Thoracic aorta (tissue), 2 donors: ENCODE measurements around the gene SLC25A51. TPM values are rescaled to one million over a fixed set of nuclear protein-coding genes. Genes with fewer than 3 reads are reported as not detected.
A peak's percentile ranks its signal among the peaks of the same experiment; 100 is the strongest.

Experiments
- ATAC-seq: fragments of 150-250 bp; one replicate; pipeline ENCODE4 v1.8.0; 2017; ENCODE audit warnings: low read depth; ENCODE audit not compliant: insufficient number of reproducible peaks, low FRiP score
- DNase-seq: peaks from one replicate; pipeline ENCODE4 v3.0.0-alpha.2; 2020; ENCODE audit warnings: low spot score
- H3K27ac ChIP-seq, 2 donors: fragments of 200-600 bp; sonication (generic); 1 replicate in 1 of 2; 2 replicates in 1 of 2; pipeline ENCODE4 v1.5.1; 2016; ENCODE audit warnings: mild to moderate bottlenecking in 2 of 2, moderate library complexity in 2 of 2
- H3K27me3 ChIP-seq: fragments of 200-600 bp; sonication (generic); replicated peaks from 2 replicates; pipeline ENCODE4 v1.6.0; 2016; ENCODE audit warnings: mild to moderate bottlenecking; ENCODE audit not compliant: insufficient read depth
- H3K36me3 ChIP-seq: fragments of 200-600 bp; sonication (generic); one replicate; pipeline ENCODE4 v1.5.1; 2016
- H3K4me1 ChIP-seq, 2 donors: fragments of 200-600 bp; sonication (generic); 1 replicate in 1 of 2; 2 replicates in 1 of 2; pipeline versions ENCODE4 v1.5.1 to v1.6.0; 2016; ENCODE audit warnings: low read depth in 2 of 2, mild to moderate bottlenecking in 1 of 2; ENCODE audit not compliant: control insufficient read depth in 1 of 2
- H3K4me3 ChIP-seq: fragments of 200-600 bp; sonication (generic); 2 replicates; pipeline ENCODE4 v1.5.1; 2016; ENCODE audit warnings: mild to moderate bottlenecking
- H3K9me3 ChIP-seq: fragments of 200-600 bp; sonication (generic); 2 replicates; pipeline ENCODE4 v1.5.1; 2016
- total RNA-seq, 2 donors: library from RNA; depleted of rRNA; stranded (reverse); fragments of >200 nt; gene quantifications; one replicate each; pipeline versions ENCODE4 v1.1.0 to v1.2.3, GENCODE V29; 2016
- TF ChIP-seq, protein P1 (sequence below): fragments of 200-600 bp; sonication (generic); IDR thresholded peaks from one replicate; pipeline ENCODE4 v1.5.1; 2019; ENCODE audit warnings: antibody characterized with exemption

Gene SLC25A51, protein sequence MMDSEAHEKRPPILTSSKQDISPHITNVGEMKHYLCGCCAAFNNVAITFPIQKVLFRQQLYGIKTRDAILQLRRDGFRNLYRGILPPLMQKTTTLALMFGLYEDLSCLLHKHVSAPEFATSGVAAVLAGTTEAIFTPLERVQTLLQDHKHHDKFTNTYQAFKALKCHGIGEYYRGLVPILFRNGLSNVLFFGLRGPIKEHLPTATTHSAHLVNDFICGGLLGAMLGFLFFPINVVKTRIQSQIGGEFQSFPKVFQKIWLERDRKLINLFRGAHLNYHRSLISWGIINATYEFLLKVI
- total RNA-seq: 10 to 100 TPM; 29.9 to 39.1 TPM

DNA sequence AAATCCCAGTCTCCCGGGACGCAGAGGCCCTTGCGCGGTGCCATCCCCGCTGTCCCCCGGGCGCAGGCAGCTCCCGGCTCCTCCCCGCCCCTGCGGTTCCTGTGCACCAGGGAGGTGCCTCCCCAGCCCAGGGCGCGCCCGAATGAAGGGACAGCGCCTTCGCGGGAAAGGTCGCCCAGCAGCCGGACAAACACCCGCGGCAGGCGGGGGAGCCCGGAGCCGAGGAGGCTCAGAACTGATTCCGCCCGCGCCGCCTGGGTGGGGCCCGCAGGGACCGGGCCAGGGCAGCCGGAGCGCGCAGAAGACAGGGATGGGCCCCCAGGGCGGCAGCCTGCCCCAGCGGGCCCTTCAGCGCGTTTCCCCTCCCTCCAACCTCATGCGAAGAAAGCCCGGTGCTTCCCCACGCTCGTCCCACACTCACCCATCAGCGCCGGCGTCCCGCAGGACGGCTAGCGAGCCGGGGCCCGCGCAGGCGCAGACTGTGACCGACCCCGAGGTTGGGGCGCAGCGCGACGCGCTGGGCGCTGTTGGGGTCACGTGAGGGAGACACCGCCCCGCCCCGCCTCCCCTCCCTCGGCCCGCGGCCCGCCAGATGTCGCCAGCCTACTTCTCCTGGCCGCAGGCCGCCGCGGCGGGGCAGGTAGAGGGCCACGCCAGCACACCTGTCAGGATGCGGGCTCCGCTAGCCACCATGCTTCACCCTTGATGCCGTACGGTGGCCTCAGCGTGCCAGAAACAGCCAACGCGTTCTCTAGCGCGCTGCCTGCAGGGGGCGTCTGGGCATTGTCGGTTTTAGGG, at the start of gene SLC25A51:
Gene SLC25A51, minus strand, starts transcription at position 481 of the 798 bp plus-strand sequence. CDS start 15,577 bp downstream, outside the sequence.
- H3K27me3 ChIP-seq: no peaks in the 10 kb centered on the region
- H3K4me3 ChIP-seq: peak within 1 kb of the TSS; percentile 98
- H3K36me3 ChIP-seq: peaks cover 6% of the 10 kb centered on the region
- no peaks in the 10 kb centered on the region for H3K9me3 ChIP-seq
- DNase-seq (peak; percentile 70), ATAC-seq (peak; percentile 71)
- peak within 1 kb of the TSS; percentile 73 to 75 for H3K27ac ChIP-seq
- H3K4me1 ChIP-seq: peaks cover 14 to 26% of the 10 kb centered on the region in 2 donors
- TF ChIP-seq, protein P1, sequence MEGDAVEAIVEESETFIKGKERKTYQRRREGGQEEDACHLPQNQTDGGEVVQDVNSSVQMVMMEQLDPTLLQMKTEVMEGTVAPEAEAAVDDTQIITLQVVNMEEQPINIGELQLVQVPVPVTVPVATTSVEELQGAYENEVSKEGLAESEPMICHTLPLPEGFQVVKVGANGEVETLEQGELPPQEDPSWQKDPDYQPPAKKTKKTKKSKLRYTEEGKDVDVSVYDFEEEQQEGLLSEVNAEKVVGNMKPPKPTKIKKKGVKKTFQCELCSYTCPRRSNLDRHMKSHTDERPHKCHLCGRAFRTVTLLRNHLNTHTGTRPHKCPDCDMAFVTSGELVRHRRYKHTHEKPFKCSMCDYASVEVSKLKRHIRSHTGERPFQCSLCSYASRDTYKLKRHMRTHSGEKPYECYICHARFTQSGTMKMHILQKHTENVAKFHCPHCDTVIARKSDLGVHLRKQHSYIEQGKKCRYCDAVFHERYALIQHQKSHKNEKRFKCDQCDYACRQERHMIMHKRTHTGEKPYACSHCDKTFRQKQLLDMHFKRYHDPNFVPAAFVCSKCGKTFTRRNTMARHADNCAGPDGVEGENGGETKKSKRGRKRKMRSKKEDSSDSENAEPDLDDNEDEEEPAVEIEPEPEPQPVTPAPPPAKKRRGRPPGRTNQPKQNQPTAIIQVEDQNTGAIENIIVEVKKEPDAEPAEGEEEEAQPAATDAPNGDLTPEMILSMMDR: peak; percentile 86

DNA sequence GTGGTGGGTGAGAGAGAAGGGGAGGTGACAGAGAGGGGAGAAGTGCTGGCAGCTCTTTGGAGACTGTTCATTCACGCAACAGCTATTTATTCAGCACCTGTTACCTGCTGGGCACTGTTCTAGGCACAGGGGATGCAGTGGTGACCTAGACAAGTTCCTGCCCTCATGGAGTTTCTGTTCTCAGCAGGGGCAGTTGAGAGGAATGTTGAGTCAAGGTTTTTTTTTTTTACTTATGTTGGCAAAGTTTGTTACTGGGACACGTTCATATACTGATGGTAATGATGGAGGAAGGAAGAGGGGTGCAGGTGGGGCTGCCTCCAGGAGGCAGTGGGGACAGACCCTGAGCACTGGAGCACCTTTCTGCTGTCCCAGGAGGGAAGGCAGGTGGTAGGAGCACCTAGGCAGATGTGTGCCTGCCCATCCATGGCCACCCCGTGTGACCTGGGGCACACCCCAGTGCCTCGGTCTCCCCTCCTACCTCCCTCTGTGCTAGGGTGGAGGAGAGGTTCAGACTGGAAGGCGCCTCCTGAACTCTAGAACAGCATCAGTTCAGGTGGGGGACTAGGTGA, 49.4 kb upstream of the SLC25A51 start:
- no peak for ATAC-seq
- no peaks in the 10 kb centered on the region for H3K36me3 ChIP-seq

DNA sequence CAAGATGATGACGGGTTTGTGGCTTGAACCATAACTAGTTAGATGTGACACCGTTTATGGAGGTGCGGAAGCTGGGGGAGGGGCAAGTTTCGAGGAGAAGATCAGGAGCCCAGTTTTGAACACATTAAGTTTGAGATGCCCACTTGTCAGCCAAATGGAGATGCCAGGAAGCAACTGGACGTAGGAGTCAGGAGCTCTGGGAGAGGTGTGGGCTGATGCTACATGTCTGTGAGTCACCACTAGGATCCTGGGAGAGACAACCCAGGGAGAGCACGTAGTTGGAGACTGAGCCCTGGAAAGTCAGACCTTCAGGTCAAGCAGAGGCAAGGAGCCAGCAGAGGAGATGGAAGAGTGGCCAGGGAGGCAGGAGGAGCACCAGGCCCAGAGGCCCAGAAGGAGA, 48.8 kb upstream of the SLC25A51 start:
- no peaks in the 10 kb centered on the region for H3K27me3 ChIP-seq
- no peak for DNase-seq
- H3K36me3 ChIP-seq: no peaks in the 10 kb centered on the region
- H3K9me3 ChIP-seq: no peaks in the 10 kb centered on the region
- H3K27ac ChIP-seq: no peak overlapping the region
- H3K4me3 ChIP-seq: no peak overlapping the region
- H3K4me1 ChIP-seq: peaks cover 15 to 45% of the 10 kb centered on the region in 2 donors
- TF ChIP-seq, protein P1: no peak
- ATAC-seq: no peak

More for the DNA sequence above, 49.4 kb upstream of the SLC25A51 start:
- TF ChIP-seq, protein P1: no peak
- Histone ChIP-seq H3K27ac (peak overlapping the region; percentile 54 to 64), H3K4me3 (no peak overlapping the region), H3K4me1 (peaks cover 9 to 40% of the 10 kb centered on the region in 2 donors), H3K27me3 (no peaks in the 10 kb centered on the region), H3K9me3 (no peaks in the 10 kb centered on the region)
- DNase-seq: no peak

DNA sequence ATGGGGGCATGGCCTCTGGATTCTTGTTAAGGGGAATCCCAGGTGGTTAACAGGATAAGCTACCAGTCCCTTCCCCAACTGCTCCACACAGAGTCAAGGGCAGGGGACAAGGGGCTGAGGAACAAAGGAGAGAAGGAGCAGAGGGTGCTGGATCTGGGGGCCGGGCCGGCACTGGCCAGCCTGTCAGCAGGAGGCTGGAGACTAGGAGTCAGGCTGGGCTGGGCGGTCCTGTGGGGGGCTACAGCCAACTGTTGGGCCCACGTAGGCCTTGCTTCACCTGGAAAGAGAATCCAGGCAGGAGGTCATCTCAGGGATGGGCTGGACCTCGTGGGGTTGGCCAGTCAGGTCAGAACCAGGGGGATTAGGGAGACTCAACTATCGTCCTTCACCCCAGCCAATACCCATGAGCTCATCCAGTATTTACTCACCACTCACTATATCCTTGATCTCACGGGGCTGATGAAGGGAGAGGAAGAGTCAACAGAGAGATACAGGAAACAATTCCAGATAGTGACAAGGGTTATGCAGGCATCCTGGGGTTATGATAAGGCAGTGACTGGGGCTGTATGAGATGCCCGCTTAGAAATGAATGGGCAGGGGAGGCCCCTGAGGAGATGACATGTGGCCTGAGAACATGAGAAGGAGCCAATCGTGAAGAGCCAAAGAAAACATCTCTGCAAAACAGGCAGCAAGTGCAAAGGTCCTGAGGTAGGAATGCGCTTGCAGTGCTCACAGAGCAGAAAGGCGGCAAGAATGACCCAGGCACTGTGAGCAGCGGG, 47.9 kb upstream of the SLC25A51 start:
- no peak for DNase-seq
- Histone ChIP-seq H3K27me3 (no peaks in the 10 kb centered on the region), H3K36me3 (no peaks in the 10 kb centered on the region), H3K9me3 (no peaks in the 10 kb centered on the region), H3K4me3 (no peak overlapping the region), H3K4me1 (peaks cover 16 to 49% of the 10 kb centered on the region in 2 donors), H3K27ac (peak overlapping the region; percentile 28 to 48)
- no peak for ATAC-seq
- TF ChIP-seq, protein P1: no peak
